Endometrial microvascular endothelial cells (primary cell): Measurements from ENCODE around the gene SLC40A1. TPM values are rescaled to one million over a fixed set of nuclear protein-coding genes. Genes with fewer than 3 reads are reported as not detected.

Source experiments
- in situ Hi-C: cut with HindIII; loops from 2 replicates; pipeline ENCODE4 v1.10.0; 2017; ENCODE audit warnings: low sequenced_read_pairs, low pct_unique_long_range_greater_than_20kb; ENCODE audit errors: inconsistent ontology term
- total RNA-seq: library from RNA; depleted of rRNA; stranded (reverse); fragments of >200 nt; gene quantifications from one replicate; pipeline ENCODE4 v1.2.3, GENCODE V29; 2015; ENCODE audit errors: inconsistent ontology term

Gene SLC40A1
- total RNA-seq, 1 donor from 2014 or later = 0.09 TPM

GRCh38 chr2:189577121-189577520 is 3.5 kb downstream of the SLC40A1 start:
- in situ Hi-C loops = no loop called here

DNA sequence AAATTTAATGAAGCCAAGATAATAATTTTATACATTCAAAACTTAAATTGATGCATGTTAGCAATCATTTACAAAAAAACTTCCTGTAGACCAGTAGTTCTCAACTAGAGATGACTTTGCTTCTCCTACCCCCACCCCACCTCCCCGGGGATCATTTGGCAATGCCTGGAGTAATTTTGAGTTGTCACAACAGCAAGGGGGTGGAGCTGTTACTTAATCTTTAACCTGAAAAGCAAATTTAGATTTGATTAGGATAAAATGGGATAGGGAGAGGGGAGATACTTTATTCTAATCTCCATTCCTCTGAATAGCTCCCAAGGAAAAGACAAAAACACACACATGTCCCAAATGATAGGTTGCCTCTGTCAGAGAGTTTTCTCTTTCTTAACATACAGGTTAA is 4.2 kb downstream of the SLC40A1 start:
- in situ Hi-C loops = no loop called here

GRCh38 chr2:189574793-189575475 is 5.7 kb downstream of the SLC40A1 start:
- in situ Hi-C loops = no loop called here

DNA sequence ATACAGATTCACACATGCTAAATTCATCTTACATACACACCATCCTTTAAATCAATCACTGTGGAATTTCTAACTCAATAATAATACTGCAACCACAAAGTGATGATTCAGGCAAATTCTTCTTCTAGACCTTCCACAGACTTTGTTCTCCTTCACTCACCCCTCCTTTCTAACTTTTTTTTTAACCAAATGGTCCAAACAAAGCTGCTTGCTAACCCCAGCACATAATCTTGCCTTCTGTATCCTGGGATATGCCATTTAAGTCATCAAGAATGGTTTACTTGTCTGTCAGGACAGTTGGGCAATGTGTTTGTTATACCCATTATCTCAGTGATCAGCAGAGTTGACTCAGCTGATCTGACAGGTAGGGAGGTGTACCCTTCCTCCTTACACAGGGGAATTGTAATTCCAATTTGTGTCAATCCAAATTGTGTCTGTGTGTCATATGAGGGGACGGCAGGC is 10.0 kb downstream of the SLC40A1 start:
- in situ Hi-C loops = no loop called here

DNA sequence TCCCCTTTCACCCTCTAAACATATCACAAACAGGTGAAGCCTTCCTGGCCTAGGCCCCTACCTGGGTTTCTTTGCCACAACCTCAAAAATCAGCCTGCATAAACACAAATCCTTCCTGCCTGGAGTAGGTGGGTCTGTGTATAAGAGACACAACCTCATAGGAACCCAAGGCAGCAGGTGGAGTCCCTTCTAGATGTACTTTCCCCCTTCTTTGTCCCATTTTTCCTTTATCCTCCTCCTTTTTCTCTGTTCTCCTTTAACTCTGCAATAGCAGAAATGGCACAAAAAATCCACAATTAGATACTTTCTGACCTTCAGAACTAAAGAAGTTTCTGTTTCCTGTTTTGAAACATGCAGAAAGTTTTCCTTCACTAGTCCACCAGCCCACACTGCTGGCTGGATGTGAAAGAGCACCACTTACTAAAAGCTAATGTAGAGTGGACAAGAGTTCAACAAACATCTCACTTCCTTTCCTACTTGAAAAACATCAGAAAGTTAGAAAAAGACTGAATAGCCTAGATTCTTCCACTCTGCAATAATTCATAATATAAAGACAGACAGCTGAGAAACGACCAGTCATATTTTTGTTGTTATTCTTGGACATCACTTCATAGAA is 11.2 kb downstream of the SLC40A1 start:
- in situ Hi-C loops = no loop called here

- in situ Hi-C loops = no loop called here
These were observed 14.5 kb downstream of the SLC40A1 start for GRCh38 chr2:189566046-189566445.

- in situ Hi-C loops = no loop called here
These were observed 19.1 kb downstream of the SLC40A1 start for GRCh38 chr2:189561371-189562038.

- in situ Hi-C loops = no loop called here
These were observed 20.4 kb downstream of the SLC40A1 start for GRCh38 chr2:189560273-189560586.

GRCh38 chr2:189559579-189560272 is 20.9 kb downstream of the SLC40A1 start:
- in situ Hi-C loops = no loop called here

DNA sequence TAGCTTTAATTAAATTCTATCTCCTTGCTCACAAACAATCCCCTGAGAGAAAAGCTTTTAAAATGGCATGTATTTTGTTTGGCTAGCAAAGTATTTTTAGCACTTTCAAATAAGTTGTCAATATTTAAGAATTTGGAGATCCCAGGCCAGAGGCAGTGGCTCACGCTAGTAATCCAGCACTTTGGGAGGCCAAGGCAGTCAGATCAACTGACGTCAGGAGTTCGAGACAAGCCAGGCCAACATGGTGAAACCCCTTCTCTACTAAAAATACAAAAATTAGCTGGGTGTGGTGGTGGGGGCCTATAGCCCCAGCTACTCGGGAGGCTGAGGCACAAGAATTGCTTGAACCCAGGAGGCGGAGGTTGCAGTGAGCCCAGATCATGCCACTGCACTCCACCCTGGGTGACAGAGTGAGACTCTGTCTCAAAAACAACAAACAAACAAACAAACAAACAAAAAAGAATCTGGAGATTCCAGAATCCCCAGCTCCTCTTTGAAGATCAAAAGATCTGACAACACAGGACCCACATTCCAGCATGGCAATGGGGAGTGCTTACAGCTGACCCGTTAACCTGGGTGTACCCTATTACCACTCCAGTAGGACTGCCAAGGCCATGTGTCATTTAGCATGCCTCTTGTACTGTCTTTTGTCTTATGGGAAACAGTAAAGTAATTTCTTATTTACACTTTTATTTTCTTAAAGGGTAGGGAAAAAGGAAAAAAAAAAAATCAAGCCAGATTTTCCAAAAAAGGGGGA is 21.9 kb downstream of the SLC40A1 start:
- in situ Hi-C loops = no loop called here

- in situ Hi-C loops = no loop called here
These were observed 23.2 kb downstream of the SLC40A1 start for GRCh38 chr2:189557373-189557772.

DNA sequence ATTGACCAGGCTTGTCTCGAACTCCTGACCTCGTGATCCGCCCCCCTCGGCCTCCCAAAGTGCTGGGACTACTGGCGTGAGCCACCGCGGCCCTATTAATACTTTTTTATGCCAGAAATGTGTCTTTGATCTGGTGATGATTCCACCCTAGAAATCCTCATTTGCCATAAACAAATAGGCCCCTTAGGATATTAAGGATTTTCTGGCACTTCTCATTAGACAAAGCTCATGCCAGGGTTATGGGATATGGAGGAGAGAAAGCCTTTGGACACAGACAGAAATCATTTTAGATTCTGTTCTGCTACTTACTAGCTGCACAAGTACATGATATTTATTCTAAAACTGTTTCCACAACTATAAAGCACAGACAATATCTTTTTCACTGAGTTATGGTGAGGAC is 24.1 kb downstream of the SLC40A1 start:
- in situ Hi-C loops = no loop called here

- in situ Hi-C loops = no loop called here
These were observed 25.4 kb downstream of the SLC40A1 start for GRCh38 chr2:189555232-189555631.

DNA sequence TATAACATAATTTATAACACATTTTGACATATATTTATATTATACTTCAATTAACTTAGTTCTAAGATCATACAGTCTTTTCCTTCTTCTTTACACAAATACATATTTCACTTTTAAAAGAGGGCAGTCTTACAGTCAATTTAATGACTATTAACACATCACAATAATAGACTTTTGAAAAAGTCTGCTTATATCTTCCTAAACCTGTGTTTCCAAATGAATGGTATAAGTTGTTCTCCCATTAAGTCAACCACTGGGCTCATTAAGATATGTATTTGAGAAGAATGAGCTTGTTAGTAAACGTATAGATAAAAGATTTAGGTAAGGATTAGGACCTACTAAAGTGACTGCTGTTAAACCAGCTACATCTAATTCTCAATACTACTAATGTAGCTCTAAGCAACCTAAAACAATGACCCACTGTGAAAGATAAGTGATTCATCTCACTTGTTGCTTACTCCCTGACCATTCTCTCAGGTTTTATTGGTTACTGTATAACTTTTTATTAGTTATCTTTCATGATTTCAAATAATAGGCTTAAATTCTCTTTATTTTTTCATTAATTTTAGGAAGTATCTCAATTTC is 27.0 kb downstream of the SLC40A1 start:
- in situ Hi-C loops = no loop called here

- in situ Hi-C loops = no loop called here
These were observed 27.6 kb downstream of the SLC40A1 start for GRCh38 chr2:189552991-189553404.

DNA sequence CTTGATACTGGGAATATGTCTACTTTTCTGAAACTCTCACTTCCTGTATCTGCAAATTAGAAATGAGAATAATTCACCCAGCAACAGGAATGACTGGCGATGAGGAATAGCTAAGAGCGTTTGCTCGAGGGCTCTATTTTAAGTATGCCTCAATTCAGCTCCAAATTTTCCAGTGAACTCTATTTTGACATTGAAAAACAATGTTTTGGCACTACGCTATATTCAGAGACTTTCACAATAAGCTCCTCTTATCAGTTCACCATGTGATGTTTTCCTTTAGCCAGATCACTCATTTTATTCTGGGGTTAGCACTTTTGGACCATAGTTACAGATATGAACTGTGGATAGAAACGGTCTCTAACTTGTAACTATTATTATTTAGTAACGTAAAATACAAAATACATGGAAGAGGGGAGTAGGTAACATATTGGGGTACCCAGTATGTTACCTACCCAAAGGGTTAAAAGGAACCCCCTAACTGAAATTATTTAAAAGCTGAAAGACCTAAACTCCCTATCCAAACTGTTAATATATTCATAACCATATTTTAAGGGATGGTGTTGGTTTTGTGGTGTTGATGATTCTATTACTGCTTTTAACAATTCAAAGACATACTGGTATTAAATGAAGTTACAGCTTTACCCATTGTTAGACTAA is 28.1 kb downstream of the SLC40A1 start:
- in situ Hi-C loops = no loop called here

- in situ Hi-C loops = no loop called here
These were observed 28.8 kb downstream of the SLC40A1 start for GRCh38 chr2:189551808-189552207.

- in situ Hi-C loops = no loop called here
These were observed 31.1 kb downstream of the SLC40A1 start for GRCh38 chr2:189549449-189549832.
